ENCODE results near the gene POLR1C.
"Not testable (repeated sequence)": the region's sequence is repeated elsewhere in the genome, so short reads cannot be mapped to it uniquely, and the experiment has no call there.

Gene POLR1C

DNA sequence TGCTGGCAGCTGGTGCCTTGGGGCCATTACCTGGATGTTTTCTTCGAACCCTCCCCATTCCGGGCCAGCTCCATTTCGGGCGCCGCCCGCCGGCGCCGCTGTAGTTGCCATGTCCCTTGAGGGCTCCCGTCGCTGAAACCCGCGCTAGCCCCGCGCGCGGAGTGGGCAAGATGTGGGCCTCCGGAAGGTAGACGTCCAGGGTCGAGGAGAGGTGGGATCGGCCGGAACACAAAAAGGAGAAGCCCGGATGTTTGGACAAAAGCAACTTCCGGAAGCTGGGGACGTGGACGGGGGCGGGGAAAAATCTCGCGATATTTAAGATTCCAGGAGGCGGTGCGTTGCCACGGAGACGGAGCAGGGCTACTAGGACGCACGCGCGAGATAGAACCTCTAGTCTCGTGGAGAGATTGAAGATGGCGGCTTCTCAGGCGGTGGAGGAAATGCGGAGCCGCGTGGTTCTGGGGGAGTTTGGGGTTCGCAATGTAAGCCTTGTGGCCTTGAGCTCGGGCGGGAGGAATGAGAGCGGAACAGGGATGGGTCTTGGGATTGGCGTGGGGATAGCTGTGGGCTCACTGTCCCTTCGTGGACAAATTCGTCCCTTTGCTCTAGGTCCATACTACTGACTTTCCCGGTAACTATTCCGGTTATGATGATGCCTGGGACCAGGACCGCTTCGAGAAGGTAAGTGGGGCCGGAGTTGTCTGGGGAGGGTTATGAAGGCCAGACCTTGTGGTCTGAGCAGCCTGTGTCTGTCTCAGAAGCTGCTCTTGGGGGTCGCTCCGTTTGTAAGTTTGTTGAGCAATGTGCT, at the start of gene POLR1C, which contains the start of gene YIPF3:
TSS of gene POLR1C (plus strand) at position 393 of the 808 bp plus-strand sequence. CDS start at position 414, 21 bp downstream.
TSS of gene YIPF3 (minus strand) at position 230 of the 808 bp plus-strand sequence. CDS start at position 111, 119 bp downstream.
- peak; percentile 97 for DNase-seq

DNA sequence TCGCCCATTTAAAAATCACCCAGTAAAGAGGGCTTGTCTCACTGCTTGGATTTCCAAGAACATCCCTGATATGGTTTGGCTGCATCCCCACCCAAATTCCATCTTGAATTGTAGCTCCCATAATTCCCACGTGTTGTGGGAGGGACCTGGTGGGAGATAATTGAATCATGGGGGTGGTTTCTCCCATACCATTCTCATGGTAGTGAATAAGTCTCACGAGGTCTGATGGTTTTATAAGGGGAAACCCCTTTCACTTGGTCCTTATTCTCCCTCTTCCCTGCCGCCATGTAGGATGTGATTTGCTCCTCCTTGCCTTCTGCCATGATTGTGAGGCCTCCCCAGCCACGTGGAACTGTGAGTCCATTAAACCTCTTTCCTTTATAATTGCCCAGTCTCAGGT, 49.6 kb upstream of the POLR1C start:
- DNase-seq = not testable (repeated sequence)

- DNase-seq = no peak
These were observed 49.1 kb upstream of the POLR1C start for GRCh38 chr6:43467752-43468151.

DNA sequence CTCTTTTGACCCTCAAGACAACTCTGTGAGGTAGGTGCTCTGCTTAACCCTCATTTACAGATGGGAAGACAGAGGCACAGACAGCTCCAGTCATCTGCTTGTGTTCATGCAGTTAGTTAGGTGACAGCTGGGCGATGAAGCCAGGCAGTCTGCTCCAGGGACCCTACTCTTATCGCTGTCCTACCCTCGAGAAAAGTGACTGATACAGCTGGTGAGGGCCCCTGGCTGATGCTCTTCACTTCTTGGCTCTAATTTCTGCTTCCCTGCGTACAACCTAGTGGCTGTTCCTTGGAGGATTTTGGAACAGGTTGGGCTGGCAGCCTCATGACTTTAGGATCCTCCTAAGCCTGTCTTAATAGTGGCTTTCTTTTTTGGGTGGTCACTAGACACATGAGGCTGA, 48.6 kb upstream of the POLR1C start:
- no peak for DNase-seq

GRCh38 chr6:43468748-43469681, 47.9 kb upstream of the POLR1C start:
- no peak for DNase-seq

- no peak for DNase-seq
These were observed 46.9 kb upstream of the POLR1C start for GRCh38 chr6:43469947-43470346.

DNA sequence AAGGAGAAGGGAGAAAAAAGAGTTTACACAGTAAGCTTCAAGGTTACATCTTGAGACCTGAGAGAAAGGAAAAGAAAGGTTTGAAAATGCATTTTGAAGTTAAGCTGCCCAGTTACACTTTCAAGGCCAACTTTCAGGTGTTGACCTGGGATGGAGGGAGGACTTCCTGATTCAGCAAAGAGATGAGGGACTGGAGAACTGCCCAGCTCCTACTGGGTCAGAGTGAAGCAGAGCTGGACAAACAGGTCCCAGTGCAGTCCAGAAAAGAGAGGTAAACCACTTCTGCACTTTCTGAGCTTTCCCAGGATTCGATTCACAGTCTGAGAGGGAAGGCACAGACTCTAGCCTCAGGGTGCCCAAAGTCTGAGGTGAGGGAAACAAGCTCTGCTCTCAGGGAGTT, 45.5 kb upstream of the POLR1C start:
- no peak for DNase-seq

GRCh38 chr6:43472515-43472914, 44.4 kb upstream of the POLR1C start:
- DNase-seq = no peak

GRCh38 chr6:43475516-43475915, 41.4 kb upstream of the POLR1C start:
- no peak for DNase-seq

GRCh38 chr6:43476746-43477145, 40.1 kb upstream of the POLR1C start:
- no peak for DNase-seq

DNA sequence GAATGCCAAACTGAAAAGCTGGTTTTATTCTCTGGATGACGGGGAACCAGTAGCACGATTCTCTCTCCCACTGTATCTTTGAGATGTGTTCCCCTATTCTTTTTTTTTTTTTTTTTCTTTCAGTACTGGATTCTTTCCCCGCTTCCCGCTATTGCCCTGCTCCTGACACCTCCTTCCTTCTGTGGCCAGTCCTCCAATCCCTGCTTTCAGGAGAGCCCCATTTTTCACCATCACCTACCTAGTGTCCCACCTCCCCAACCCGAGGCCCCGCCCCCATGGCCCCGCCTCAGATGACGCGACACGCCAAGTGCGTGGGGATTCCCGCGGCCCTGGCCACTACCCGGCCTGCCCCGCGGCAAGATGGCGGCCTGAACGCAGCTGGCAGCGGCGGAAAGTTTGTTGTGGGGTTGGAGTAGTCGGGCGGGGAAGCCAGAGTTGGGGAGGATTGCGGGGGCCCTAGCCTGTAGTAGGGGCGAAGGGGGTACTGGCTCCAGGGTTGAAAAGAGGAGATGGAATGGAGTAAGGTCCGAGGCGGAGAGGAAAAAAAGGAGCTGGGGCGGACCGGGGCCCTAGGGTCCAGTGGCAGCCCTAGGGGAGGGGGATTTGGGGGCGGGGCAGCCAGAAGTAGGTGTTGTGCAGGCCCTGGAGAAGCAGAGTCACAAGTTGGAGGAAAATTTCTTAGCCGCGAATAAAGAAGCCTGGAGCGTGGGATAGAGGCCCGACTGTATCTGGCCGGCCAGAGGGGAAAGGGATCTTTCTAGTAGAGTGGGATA, 39.5 kb upstream of the POLR1C start, which contains the start of gene TJAP1:
TSS of gene TJAP1 (plus strand) at position 336 of the 773 bp plus-strand sequence. CDS start 21,432 bp downstream, outside the sequence.
- DNase-seq = peak; percentile 87

DNA sequence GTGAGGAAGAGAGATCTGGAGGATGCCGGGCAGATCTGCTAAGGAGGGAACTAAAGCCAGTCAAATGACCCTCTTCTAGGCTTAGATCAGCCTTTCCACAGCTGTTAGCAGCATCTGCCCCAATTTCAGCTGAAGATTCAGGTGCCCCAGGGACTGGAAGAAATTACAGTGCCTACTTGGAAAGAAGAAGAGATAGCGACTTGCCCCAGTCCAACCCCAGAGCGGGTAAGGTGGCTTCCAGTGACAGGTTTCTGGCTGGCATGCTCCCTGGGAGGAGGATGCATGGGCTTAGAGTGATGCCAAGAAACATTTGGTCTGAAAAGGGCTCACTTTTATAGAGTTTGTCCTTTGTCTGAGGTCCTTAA, 38.9 kb upstream of the POLR1C start:
- no peak for DNase-seq

- peak; percentile 14 for DNase-seq
These were observed 35.8 kb upstream of the POLR1C start for GRCh38 chr6:43481075-43481474.

GRCh38 chr6:43481591-43482236, 35.2 kb upstream of the POLR1C start:
- no peak for DNase-seq

GRCh38 chr6:43488667-43489276, 28.1 kb upstream of the POLR1C start:
- DNase-seq = peak; percentile 43

GRCh38 chr6:43489277-43490072, 27.4 kb upstream of the POLR1C start:
- no peak for DNase-seq

- no peak for DNase-seq
These were observed 26.4 kb upstream of the POLR1C start for GRCh38 chr6:43490523-43490939.

DNA sequence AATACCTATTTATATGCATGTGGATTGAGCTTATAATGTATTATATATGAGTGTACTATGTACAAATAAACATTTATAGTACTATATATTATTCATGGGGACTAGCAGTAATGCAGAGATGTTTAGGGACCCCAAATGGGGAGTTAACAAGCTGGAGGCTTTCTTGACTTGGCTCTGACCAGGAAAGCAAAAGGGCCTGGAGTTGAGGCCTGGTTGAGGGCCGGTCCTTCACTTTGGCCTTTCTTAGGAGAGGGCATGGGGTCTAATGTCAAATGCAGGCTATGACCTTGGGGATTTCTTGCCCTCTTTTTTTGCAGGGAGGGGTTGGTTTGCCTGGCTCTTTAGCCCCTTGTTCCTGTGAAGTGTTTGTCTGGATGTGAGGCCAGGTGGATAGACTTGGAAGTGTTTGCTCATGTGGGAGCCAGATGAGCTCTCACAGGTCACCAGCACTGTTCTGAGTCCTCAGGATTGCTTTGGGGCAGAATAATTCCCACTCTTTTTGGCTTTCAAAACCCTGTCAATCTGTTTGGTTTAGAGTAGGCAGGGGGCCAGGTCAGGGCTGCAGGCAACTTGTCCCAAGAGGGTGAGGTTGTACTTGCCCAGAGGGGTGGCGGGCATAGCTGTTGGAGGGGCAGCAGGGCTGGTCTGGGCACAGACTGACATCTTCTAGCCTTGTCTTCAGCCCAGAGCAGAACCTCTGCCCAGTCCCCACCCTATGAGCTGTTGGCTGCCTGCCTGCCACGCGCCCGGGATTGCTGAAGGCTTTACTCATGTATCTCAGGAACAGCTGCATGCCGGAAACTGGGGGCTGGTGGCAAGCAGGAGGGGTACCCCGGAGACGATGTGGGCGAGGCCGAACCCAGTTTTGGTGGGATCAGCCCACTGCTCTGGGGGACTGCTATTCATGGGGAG, 24.9 kb upstream of the POLR1C start:
- DNase-seq = peak; percentile 74

DNA sequence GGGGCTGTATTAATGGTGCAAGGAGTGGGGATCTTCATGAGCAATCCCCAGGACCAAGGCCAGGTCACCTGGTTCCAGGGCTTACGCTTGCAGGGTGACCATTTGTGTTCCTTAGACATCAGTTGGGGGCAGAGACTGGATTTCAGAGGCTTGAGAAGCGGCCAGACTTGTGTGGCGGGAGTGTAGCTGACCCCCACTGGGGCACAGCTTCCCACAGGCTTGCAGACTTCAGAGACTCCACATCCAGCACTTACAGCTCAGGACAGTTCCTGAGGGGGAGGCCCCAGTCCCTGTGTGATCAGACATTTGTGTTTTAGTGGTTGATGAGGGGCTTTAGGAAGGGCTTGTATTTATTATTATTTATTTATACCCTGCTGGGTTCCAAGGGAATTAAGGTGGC, 24.2 kb upstream of the POLR1C start:
- DNase-seq = peak; percentile 10

DNA sequence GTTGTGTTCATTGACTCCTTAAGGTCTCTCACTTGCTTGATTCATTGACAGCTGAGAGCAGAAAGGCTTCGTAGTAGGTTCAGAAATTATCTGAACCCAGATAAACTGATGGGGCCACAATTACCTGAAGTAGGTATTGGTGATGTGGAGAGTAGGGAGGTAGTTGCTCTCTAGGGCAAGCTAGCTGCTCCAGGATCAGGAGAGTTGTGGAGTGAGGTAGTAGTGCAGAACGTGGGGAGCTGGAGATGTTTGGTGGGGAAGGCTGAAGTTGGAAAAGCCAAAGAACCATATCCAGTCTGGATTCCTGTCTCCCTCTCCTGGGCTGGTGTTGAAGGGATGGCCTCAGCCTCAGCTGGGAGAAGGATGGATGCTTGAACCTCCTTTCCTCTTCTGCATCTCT, 23.7 kb upstream of the POLR1C start:
- DNase-seq = no peak

All from fibroblast of skin of right biceps (primary cell).